KBM-7 (cell line): ENCODE results near the gene KCNV2.

ENCODE experiments used
- DNase-seq: peaks from one replicate; pipeline ENCODE4 v3.0.0-alpha.2; 2015
- in situ Hi-C: fragments of 300-500 bp; cut with MboI; formaldehyde crosslinking; loops from 2 replicates; pipeline ENCODE4 v1.14.3; 2020; ENCODE audit warnings: low sequenced_read_pairs, low pct_unique_long_range_greater_than_20kb, mixed read lengths

Gene KCNV2

DNA sequence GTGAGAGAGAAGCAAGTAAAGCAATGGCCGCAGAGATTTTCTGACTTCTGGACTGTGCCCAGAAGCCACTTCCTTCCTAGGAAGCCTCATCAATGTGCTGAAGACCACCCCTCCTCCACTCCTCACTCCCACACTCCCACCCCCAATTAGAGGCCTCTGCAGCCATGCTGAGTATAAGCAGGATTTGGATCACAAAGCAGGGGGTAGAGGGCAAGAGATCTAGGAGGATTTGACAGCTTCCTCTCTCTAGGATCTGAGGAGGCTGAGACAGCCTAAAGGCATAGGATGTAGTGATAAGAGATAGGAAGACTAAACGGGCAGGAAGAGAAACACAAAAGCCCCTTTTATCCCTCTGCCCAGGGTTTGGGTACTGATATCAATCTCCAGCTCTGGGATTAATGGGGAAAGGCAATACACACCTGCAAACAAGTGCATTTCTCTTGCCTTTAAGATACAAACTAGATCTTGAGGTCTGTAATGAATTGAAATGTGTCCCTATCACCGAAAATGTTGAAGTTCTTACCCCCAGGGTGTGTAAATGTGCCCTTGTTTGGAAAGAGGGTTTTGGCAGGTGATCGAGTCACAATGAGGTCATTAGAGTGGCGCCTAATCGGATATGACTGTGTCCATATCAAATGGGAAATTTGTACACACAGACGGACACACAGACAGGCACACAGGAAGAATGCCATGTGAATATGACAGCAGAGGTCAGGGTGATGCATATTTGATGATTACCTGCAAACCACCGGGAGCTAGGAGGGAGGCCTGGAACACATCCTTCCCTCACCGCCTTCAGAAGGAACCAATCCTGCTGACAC is 28.5 kb downstream of the KCNV2 start:
- in situ Hi-C loops = no loop called here
- peak; percentile 41 for DNase-seq

DNA sequence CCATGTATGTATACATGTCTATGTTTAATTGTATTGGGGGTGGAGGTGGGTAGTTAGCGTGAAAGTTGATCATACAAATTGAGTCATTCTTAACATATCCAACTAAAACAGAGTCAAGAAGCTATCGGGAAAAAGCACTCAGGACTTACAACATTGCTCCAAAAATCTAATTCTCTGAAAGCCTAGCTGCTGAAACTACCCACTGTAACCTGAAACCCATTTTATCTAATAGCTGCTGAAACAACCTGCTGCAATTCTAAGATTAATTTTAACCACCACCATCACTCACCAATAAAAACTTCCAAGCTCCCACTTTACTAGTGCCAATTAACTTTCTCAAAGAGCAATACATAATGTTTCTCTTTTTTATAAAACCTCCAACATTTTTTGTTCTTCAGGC is 32.2 kb downstream of the KCNV2 start:
- in situ Hi-C loops = no loop called here
- no peak for DNase-seq

DNA sequence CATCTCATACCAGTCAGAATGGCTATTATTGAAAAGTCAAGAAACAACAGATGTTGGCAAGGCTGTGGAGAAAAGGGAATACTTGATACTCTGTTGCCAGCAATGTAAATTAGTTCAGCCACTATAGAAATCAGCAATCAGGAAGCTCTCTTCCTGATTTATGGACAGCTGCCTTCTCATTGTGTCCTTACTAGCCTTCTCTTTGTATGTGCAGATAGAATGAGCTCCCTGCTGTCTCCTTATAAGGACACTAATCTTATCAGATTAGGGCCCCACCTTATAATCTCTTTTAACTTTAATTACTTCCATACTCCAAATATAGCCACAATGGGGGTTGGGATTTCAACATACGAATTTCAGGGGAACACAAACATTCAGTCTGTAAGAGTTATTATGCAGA is 38.0 kb downstream of the KCNV2 start:
- no peak for DNase-seq
- in situ Hi-C loops = no loop called here

DNA sequence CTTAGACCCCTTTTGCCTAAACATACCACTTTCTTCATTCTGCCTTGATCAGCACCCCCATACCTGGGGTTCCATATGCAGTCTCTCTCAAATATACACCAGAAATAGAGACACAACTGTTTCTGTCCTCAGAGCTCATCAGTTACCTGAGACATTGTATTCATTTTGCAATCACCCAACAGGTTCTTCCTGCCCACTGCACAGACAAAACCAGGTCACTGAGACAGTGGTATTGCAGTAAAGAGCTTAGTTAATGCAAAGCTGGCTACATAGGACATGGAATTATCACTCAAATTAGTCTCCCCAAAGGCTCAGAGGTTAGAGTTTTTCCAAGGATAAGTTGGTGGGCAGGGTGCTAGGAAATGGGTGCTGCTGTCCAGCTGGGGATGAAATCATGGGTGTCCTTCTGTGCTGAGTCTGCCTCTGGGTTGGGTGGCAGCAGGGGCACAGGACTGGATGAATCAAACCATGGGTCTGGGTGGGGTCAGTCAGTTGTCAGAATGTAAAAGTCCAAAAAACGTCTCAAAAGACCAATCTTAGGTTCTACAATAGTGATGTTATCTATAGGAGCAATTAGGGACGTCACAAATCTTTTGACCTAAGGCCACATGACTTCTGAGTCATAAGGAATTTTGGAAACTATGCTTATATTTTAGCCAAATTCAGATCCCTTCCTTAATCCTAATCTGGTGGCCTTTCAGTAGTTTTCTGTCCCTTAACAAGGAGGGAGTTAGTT is 41.0 kb downstream of the KCNV2 start:
- in situ Hi-C loops = no loop called here
- DNase-seq = no peak

DNA sequence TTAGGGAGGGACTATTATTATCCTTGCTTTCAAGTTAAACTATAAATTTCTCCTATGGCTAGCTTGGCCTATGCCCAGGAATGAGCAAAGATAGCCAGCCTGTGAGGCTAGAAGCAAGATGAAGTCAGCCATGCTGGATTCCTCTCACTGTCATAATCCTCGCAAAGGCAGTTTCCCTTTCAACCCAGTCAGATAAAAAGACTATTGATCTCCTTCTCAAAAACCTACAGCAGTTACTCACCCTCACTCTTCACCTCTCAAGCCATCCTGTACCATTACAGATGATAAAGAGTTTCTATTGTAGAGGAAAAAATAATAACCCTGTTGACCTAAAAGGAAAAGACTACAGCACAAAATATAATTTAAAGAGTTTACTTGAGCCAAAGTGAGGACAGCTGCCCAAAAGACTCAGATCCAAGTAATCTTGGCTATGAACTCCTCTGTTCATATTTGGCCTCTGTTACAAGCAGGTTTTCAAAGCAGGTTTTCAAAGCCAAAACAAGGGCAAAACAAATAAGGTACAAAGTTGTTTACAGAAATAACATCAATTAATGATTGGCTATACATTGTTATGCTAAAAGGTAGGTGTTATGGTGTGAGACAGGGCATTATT is 41.7 kb downstream of the KCNV2 start:
- DNase-seq = no peak
- in situ Hi-C loops = no loop called here

GRCh38 chr9:2761424-2761823 is 44.1 kb downstream of the KCNV2 start:
- no peak for DNase-seq
- in situ Hi-C loops = no loop called here

GRCh38 chr9:2764353-2764752 is 47.0 kb downstream of the KCNV2 start:
- in situ Hi-C loops = no loop called here
- DNase-seq = peak; percentile 66

- in situ Hi-C loops = no loop called here
- peak; percentile 15 for DNase-seq
These were observed 48.1 kb downstream of the KCNV2 start for GRCh38 chr9:2765250-2765880.

DNA sequence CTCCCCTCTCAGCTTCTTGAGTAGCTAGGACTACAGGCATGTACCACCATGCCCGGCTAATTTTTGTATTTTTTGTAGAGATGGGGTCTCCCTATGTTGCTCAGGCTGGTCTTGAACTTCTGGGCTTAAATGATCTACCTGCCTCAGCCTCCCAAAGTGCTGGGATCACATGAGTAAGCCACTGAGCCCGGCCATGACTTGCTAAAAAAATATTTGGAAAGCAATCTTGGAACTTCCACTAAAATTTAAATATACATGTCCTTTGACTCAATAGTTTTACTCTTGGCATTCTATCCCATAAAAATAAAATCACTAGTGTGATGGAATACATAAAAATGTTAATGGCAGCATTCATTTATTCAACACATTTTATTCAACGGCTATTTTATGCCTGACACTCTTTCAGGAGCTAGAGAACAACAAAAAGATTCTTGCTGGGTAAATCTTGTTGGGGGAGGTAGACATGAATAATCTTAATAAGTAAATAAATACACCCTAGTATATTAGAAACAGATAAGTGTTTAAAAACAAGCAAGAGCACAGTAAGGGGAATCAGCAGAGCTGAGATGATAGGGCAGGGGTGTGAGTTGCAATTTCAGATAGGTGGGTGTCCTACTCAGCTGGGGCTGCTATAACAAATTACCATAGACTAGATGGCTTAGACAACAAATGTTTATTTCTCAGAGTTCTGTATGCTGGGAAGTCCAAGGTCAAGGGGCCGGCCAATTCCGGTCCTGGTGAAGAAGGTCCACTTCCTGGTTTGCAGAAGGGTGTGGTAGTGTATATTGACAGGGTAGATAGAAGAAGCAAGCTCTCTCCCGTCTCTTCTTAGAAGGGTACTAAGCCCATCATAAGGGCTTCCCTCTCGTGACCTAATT is 50.7 kb downstream of the KCNV2 start:
- in situ Hi-C loops = no loop called here
- DNase-seq = no peak

DNA sequence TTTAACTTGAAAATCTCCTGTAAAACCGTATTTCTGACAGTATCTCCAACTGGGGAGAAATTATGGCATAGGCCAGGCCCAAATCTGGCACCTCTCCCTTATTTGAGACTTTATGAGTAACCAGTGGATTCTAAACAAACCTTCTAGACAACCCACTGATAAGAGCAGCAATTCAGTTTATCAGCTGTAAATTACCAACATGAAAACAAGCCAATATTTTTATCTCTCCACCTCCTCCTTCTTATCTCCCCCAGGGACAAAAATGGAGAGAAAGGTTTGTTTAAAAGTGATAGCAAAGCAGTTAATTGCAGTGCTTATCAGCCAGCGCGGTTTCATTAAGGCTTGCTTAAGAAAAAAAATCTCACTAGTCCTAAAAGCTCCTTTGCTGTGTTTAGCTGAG is 53.8 kb downstream of the KCNV2 start:
- DNase-seq = no peak

GRCh38 chr9:2771661-2772060 is 54.4 kb downstream of the KCNV2 start:
- no peak for DNase-seq
- in situ Hi-C loops = no loop called here

More for the DNA sequence above, 53.8 kb downstream of the KCNV2 start:
- in situ Hi-C loops = no loop called here

DNA sequence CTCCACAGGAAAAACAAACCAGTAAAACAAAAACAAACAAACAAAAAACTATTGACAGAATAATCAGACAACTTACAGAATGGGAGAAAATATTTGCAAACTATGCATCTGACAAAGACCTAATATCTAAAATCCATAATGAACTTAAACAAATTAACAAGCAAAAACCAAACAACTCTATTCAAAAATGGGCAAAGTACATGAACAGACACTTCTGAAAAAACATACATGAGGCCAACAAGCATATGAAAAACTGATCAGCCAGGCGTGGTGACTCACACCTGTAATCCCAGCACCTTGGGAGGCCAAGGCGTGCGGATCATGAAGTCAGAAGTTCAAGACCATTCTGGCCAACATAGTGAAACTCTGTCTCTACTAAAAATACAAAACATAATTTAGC is 60.1 kb downstream of the KCNV2 start:
- in situ Hi-C loops = no loop called here
- DNase-seq = no peak

DNA sequence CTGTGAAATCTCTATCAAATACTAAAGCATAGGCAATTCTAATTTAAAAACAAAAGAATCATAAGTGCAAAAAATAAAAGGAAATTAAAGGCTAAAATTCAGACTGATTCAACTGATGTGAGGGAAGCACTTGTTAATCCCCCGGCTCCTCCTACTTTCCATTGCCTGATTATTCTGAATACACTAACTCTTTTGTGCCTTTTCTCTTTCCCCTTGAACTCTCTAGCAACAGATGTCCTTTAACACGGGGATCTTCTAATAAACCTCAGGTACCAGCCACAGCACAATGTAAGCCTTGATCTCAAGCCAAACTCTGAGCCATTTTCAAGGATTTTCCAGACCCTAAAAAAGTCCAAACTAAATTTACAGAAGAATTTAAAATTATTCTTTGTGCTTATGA is 61.5 kb downstream of the KCNV2 start:
- in situ Hi-C loops = no loop called here
- DNase-seq = no peak
